ENCODE data around the gene TECTB. TPM values are rescaled to one million over a fixed set of nuclear protein-coding genes. Genes with fewer than 3 reads are reported as not detected.

Gene TECTB
- total and polyA plus RNA-seq, 2 donors (not counting 1 experiment from before 2014, with no cell fraction given), result not detected

DNA sequence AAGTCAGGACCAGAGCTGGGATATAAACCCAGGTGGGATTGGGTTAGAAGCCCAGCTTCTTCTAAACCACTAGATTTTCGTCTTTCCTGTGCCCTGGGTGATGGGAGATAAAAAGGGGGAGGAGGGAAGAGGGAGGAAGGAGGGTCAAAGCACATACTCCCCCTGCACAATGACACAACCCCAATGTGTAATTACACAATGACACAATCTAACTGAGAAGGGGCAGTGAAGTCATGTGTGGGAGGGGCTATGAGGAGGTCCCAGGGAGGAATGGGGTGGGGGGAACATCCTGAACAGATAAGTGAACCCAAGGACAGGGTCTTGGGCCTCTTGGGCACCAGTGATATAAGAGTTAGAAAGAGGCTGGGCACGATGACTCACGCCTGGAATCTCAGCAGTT is 44.5 kb downstream of the TECTB start:
- no peak overlapping the region for H3K4me2 ChIP-seq (ENCODE audit: extremely low read depth, insufficient read depth, low read length)
- DNase-seq (ENCODE audit: low read depth in 2 of 2), result no peak
- no peaks in the 10 kb centered on the region for H4K20me1 ChIP-seq (ENCODE audit: control insufficient read depth, extremely low read depth, insufficient read depth, low read length)
- H3K27me3 ChIP-seq (ENCODE audit: control insufficient read depth, insufficient read depth, low read length), result no peaks in the 10 kb centered on the region
- H3K9ac ChIP-seq (ENCODE audit: insufficient read depth, low read length), result no peak overlapping the region
- H3K9me3 ChIP-seq (ENCODE audit: control insufficient read depth, insufficient read depth, low read depth, low read length), result no peaks in the 10 kb centered on the region
- H3K36me3 ChIP-seq (ENCODE audit: control insufficient read depth, insufficient read depth, low read length), result no peaks in the 10 kb centered on the region
- H3K27ac ChIP-seq (ENCODE audit: insufficient read depth, low read length), result no peak overlapping the region
- H3K4me1 ChIP-seq (ENCODE audit: control insufficient read depth, extremely low read depth, insufficient read depth, low read length), result no peaks in the 10 kb centered on the region
- no peak overlapping the region for H3K4me3 ChIP-seq (replicated peaks in 1 of 4; ENCODE audit: control extremely low read depth in 1 of 4, insufficient read depth in 1 of 4, low read depth in 3 of 4, low read length in 4 of 4)
- TF ChIP-seq EZH2 (IDR thresholded peaks at IDR 0.05; ENCODE audit: low read length, missing control alignments), result no peak
- TF ChIP-seq, protein P1, sequence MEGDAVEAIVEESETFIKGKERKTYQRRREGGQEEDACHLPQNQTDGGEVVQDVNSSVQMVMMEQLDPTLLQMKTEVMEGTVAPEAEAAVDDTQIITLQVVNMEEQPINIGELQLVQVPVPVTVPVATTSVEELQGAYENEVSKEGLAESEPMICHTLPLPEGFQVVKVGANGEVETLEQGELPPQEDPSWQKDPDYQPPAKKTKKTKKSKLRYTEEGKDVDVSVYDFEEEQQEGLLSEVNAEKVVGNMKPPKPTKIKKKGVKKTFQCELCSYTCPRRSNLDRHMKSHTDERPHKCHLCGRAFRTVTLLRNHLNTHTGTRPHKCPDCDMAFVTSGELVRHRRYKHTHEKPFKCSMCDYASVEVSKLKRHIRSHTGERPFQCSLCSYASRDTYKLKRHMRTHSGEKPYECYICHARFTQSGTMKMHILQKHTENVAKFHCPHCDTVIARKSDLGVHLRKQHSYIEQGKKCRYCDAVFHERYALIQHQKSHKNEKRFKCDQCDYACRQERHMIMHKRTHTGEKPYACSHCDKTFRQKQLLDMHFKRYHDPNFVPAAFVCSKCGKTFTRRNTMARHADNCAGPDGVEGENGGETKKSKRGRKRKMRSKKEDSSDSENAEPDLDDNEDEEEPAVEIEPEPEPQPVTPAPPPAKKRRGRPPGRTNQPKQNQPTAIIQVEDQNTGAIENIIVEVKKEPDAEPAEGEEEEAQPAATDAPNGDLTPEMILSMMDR (conservative IDR thresholded peaks at IDR 0.05 in 1 of 2, IDR thresholded peaks at IDR 0.05 in 1 of 2; ENCODE audit: low read depth in 1 of 2, low read length in 2 of 2), result no peak
- no peaks in the 10 kb centered on the region for H3K79me2 ChIP-seq (ENCODE audit: control insufficient read depth, insufficient read depth, low read length)
- H2AFZ ChIP-seq (ENCODE audit: low read length), result no peak overlapping the region

DNA sequence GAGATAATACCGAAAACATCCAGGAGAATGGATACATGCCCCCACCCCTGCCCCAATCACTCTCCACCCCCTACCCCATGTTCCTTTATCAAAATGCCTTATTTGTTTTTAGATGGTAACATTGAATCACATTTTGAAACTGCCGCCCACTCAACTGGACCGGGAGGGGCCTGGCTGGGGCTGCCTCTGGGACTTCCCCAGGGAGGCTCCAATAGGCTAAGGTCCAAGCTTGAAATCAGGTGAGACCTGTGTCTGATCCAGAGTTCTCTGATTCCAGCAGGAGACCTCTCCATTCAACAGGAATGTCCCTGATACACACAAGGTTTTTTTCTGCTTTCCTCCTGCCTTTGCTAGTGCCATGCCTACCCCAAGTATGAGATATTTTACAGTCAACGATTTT is 47.0 kb downstream of the TECTB start:
- Histone ChIP-seq H4K20me1 (ENCODE audit: control insufficient read depth, extremely low read depth, insufficient read depth, low read length) (no peaks in the 10 kb centered on the region), H3K9me3 (ENCODE audit: control insufficient read depth, insufficient read depth, low read depth, low read length) (no peaks in the 10 kb centered on the region), H3K27me3 (ENCODE audit: control insufficient read depth, insufficient read depth, low read length) (no peaks in the 10 kb centered on the region), H3K9ac (ENCODE audit: insufficient read depth, low read length) (no peak overlapping the region), H3K36me3 (ENCODE audit: control insufficient read depth, insufficient read depth, low read length) (no peaks in the 10 kb centered on the region), H3K4me1 (ENCODE audit: control insufficient read depth, extremely low read depth, insufficient read depth, low read length) (no peaks in the 10 kb centered on the region), H2AFZ (ENCODE audit: low read length) (no peak overlapping the region), H3K79me2 (ENCODE audit: control insufficient read depth, insufficient read depth, low read length) (no peaks in the 10 kb centered on the region), H3K4me2 (ENCODE audit: extremely low read depth, insufficient read depth, low read length) (no peak overlapping the region), H3K4me3 (replicated peaks in 1 of 4; ENCODE audit: control extremely low read depth in 1 of 4, insufficient read depth in 1 of 4, low read depth in 3 of 4, low read length in 4 of 4) (no peak overlapping the region), H3K27ac (ENCODE audit: insufficient read depth, low read length) (no peak overlapping the region)
- TF ChIP-seq, protein P1 (conservative IDR thresholded peaks at IDR 0.05 in 1 of 2, IDR thresholded peaks at IDR 0.05 in 1 of 2; ENCODE audit: low read depth in 1 of 2, low read length in 2 of 2), result no peak
- no peak for DNase-seq (ENCODE audit: low read depth in 2 of 2)

DNA sequence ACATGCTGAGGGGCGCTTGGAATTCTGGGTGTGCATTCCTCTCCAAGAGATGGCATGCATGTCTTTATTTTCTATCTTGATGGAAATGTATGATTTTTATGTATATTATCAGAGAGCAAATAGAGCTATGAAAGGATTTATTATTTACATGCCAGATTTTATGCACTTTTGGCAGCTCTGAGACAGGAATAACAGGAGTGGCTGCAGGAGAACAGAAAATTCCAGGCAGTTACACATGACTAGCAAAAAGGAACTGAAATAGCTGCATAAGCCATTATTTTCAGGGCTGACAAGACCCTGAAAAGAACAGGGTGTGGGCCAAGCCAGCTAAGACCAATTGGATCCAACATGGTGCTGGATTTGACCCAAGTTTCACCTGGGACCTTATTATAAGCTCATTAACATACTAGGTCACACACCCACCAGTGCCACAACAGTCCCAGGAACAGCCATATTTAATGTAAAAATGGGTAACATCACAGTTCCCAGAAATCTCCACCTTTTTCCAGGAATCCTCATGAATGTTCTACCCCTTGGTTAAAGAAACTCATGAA is 47.5 kb downstream of the TECTB start:
- no peak for DNase-seq (ENCODE audit: low read depth in 2 of 2)
- no peak overlapping the region for H3K4me3 ChIP-seq (replicated peaks in 1 of 4; ENCODE audit: control extremely low read depth in 1 of 4, insufficient read depth in 1 of 4, low read depth in 3 of 4, low read length in 4 of 4)

More for the DNA sequence above, 47.5 kb downstream of the TECTB start:
- H3K27me3 ChIP-seq (ENCODE audit: control insufficient read depth, insufficient read depth, low read length), result no peaks in the 10 kb centered on the region
- H3K79me2 ChIP-seq (ENCODE audit: control insufficient read depth, insufficient read depth, low read length), result no peaks in the 10 kb centered on the region
- no peaks in the 10 kb centered on the region for H3K36me3 ChIP-seq (ENCODE audit: control insufficient read depth, insufficient read depth, low read length)
- no peak for TF ChIP-seq EZH2 (IDR thresholded peaks at IDR 0.05; ENCODE audit: low read length, missing control alignments)
- TF ChIP-seq, protein P1 (conservative IDR thresholded peaks at IDR 0.05 in 1 of 2, IDR thresholded peaks at IDR 0.05 in 1 of 2; ENCODE audit: low read depth in 1 of 2, low read length in 2 of 2), result no peak
- H3K4me2 ChIP-seq (ENCODE audit: extremely low read depth, insufficient read depth, low read length), result no peak overlapping the region
- H4K20me1 ChIP-seq (ENCODE audit: control insufficient read depth, extremely low read depth, insufficient read depth, low read length), result no peaks in the 10 kb centered on the region
- H3K9me3 ChIP-seq (ENCODE audit: control insufficient read depth, insufficient read depth, low read depth, low read length), result no peaks in the 10 kb centered on the region
- H3K4me1 ChIP-seq (ENCODE audit: control insufficient read depth, extremely low read depth, insufficient read depth, low read length), result no peaks in the 10 kb centered on the region
- no peak overlapping the region for H3K9ac ChIP-seq (ENCODE audit: insufficient read depth, low read length)
- no peak overlapping the region for H2AFZ ChIP-seq (ENCODE audit: low read length)
- no peak overlapping the region for H3K27ac ChIP-seq (ENCODE audit: insufficient read depth, low read length)
